T47D (cell line): ENCODE data around the gene HBEGF.

Source experiments
- DNase-seq, 2 experiments: peaks; one replicate each; pipeline versions ENCODE4 v3.0.0 to v3.0.0-alpha.2; 2011 to 2012; ENCODE audit warnings: low read depth in 1 of 2, low spot score in 1 of 2
- JUND ChIP-seq: IDR thresholded peaks from 2 replicates; pipeline ENCODE4 v1.6.1; 2012; ENCODE audit warnings: low read depth
- in situ Hi-C: cut with HindIII; loops from 2 replicates; pipeline ENCODE4 v1.10.0; 2016; ENCODE audit warnings: low sequenced_read_pairs, low pct_unique_long_range_greater_than_20kb

The HBEGF gene

DNA sequence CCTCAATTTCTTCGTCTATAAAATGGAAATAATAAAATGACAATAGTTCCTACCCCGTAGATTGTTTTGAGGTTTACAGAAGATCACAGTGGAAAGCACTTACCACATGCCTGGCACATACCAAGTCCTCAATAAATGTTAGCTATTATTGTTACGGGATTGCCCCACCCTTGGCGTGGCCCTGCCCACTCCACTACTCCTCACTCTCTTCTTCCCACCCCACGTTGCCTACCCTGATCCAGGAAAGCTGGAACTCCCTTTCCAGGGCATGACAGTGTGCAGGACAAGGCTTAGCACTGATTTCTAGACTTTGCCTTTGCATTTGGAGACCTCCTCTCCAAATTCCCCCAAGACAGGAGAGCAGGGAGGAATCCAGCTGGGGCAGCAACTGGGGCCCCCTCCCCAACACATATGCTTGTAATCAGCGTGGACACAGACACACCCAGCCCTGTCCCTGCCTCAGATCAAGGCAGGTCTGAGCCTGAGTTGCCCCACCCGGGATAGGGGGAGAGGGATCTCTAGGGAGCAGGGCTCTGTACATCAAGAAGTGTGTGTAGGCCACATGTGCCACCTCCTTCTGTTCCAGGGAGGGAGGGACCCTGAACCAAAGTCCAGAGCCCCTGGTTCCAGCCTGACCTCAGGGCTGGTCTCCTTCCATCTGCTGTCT is 20.3 kb upstream of the HBEGF start:
- TF ChIP-seq JUND: no peak
- in situ Hi-C loops: no loop called here

DNA sequence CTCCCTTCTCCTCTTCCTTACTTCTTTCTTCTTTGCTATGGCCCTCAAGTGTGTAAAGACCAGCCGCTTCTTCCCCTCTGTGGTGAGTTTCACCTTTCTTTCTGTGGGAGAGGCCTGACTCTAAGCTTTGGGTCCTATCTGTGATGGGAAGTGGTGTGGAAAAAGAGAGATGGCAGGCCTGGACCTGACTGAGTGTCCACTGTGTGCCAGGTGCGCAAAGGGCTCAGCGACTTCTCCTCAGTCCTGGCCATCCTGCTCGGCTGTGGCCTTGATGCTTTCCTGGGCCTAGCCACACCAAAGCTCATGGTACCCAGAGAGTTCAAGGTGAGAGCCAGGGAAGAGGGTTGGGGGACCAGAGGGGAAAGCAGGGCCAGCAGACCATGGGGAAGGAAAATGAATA is 19.5 kb upstream of the HBEGF start:
- in situ Hi-C loops: no loop called here
- TF ChIP-seq JUND: no peak
- no peak for DNase-seq

More for the DNA sequence above, 20.3 kb upstream of the HBEGF start:
- DNase-seq: no peak

DNA sequence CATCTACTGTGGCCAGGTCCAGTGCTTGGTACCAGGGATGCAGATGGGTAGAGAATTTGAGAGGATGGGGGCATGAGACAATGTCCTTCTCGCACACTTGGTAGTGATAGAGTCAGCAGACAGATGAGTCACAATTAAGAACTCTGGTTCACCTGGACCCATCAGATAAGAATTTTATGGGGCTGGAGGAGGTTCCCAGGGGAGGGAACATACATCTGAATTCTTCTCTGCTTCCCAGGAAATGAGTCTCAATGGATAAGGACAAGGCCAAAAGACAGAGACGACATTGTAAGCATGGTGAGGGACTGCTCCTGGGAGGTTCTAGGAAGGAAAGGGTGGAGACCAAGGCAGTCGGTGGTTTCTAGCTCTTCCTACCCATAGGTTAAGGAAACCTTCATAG is 18.9 kb upstream of the HBEGF start:
- DNase-seq: no peak
- no peak for TF ChIP-seq JUND
- in situ Hi-C loops: no loop called here

DNA sequence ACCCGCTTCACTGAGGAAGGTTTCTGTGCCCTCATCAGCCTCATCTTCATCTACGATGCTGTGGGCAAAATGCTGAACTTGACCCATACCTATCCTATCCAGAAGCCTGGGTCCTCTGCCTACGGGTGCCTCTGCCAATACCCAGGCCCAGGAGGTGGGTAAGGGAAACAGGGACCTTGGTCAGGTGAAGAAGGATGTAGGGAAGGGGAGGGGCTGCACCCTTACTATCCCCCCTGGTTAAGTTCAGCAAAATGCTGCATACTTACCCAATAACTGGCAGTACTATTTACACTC is 18.0 kb upstream of the HBEGF start:
- no peak for DNase-seq
- no peak for TF ChIP-seq JUND
- in situ Hi-C loops: no loop called here

DNA sequence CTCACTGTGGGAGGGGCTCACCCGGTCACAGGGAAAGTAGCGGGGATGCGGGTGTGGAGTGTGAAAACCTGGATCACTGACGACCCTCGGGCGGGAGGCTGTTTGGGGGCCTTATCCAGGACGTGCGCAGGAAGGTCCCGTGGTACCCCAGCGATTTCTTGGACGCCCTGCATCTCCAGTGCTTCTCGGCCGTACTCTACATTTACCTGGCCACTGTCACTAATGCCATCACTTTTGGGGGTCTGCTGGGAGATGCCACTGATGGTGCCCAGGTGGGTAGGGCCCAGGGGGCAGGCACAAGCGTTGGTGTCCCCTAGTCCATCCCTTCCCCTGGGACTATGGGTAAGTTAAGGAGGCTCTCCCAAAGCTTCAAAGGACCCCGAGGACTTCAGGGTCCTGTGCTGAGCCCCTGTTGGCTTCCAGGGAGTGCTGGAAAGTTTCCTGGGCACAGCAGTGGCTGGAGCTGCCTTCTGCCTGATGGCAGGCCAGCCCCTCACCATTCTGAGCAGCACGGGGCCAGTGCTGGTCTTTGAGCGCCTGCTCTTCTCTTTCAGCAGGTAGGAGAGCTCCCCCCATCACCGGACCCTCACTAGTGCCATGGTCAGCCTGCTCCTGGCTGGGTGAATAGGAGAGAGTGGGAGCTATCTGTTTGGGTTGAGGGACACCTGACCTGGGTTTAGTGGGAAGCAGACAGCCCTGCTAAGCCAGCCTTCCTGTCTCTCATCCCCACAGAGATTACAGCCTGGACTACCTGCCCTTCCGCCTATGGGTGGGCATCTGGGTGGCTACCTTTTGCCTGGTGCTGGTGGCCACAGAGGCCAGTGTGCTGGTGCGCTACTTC is 17.4 kb upstream of the HBEGF start:
- no peak for DNase-seq
- no peak for TF ChIP-seq JUND
- in situ Hi-C loops: no loop called here

DNA sequence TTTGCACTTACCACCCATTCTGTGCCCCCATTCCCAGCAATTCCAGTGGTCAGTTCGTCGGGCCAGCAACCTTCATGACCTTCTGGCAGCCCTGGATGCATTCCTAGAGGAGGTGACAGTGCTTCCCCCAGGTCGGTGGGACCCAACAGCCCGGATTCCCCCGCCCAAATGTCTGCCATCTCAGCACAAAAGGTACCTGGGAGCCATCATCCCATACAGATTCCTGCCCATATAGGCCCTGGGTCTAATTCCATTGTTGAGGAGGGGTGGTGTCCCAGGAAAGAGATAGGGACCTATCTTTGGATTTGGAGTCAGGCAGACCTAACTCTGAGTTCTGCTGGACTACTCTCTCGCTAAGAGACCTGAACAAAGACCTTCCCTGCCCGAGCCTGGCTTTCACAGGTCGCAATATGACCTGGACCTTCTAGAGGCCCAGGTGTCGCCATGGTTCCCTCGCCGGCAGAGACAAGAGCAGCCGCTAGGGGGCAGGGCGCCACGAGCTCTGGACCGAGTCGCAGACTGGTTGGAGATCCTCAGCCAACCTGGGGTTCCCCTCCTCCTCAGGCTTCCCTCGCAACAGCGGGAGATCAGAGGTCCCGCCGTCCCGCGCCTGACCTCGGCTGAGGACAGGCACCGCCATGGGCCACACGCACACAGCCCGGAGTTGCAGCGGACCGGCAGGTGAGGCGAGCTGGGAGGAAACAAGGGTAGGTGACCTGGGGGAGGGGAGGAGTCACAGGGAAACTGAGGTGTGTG is 16.6 kb upstream of the HBEGF start:
- TF ChIP-seq JUND: no peak
- in situ Hi-C loops: no loop called here
- DNase-seq: peak; percentile 87 to 90

DNA sequence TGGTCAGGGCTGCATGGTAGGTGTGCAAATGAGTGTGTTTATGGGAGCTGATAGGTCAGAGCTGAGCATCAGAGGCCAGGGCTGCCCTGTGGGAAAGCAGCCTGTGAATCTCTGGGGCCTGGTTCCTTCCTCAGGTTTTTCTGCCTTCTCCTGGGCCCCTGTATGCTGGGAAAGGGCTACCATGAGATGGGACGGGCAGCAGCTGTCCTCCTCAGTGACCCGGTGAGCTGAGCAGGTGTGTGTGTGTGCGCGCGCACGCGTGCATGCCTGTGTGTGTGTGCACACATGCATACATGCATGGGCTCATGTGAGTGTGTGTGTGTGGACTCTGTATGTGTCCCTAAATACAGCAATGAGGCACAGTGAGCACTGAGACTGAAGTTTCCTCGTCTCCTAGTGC is 15.9 kb upstream of the HBEGF start:
- no peak for DNase-seq
- TF ChIP-seq JUND: no peak
- in situ Hi-C loops: no loop called here

DNA sequence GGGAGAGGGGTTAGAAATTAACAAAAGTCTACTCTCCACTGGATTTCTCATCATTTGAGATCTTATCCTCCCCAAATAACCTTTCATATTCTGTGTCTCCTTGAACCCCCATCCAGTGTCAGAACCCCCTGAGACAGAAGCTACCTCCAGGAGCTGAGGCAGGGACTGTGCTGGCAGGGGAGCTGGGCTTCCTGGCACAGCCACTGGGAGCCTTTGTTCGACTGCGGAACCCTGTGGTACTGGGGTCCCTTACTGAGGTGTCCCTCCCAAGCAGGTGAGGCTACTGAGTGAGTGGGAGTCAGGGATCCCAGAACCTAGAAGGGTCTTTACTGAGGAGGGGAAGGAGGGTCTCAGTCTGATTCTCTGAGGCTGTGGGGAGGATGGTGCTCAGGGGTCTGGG is 15.5 kb upstream of the HBEGF start:
- no peak for DNase-seq
- in situ Hi-C loops: no loop called here
- TF ChIP-seq JUND: no peak

DNA sequence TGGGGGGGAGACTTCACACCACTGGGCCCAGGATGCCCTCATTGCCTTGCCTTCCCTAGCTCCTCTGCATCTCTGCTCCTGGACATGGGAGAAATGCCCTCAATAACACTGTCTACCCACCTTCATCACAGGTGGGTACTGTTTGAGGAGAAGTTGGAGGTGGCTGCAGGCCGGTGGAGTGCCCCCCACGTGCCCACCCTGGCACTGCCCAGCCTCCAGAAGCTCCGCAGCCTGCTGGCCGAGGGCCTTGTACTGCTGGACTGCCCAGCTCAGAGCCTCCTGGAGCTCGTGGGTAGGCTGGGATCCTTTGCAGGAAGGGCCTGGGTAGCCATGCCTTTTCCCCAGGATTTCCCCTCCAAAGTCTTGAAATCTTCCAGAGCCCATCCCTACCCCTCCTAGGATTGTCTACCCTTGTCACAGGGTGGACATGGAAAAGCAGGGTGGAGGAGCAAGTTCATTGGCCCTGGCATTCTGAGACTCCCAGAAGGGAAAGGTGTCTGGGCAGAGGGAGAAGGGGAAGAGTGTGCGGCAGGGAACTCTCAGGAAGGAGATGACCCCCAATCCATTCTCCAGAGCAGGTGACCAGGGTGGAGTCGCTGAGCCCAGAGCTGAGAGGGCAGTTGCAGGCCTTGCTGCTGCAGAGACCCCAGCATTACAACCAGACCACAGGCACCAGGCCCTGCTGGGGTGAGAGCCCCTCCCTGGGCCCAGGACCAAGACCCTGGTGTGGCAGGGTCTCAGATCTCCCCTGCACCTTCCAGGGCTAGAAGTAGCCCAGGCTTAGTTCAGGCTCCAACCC is 14.5 kb upstream of the HBEGF start:
- TF ChIP-seq JUND: no peak
- in situ Hi-C loops: no loop called here
- no peak for DNase-seq

DNA sequence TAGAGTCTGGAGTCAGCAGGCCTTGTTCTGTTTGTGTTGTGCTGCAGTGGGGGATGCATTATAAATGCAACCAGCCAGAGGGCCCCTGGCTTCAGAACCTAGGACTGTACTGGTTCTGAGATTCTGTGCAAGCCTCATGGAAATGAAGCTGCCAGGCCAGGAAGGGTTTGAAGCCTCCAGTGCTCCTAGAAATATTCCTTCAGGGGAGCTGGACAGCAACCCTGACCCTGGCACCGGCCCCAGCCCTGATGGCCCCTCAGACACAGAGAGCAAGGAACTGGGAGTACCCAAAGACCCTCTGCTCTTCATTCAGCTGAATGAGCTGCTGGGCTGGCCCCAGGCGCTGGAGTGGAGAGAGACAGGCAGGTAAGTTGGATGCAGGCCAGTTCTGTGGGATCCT is 13.7 kb upstream of the HBEGF start, which contains the start of gene SLC4A9:
SLC4A9 (plus strand) TSS at position 94 of the 400 bp plus-strand sequence; CDS start at position 137, 43 bp downstream.
- in situ Hi-C loops: no loop called here
- no peak for DNase-seq
- TF ChIP-seq JUND: no peak

DNA sequence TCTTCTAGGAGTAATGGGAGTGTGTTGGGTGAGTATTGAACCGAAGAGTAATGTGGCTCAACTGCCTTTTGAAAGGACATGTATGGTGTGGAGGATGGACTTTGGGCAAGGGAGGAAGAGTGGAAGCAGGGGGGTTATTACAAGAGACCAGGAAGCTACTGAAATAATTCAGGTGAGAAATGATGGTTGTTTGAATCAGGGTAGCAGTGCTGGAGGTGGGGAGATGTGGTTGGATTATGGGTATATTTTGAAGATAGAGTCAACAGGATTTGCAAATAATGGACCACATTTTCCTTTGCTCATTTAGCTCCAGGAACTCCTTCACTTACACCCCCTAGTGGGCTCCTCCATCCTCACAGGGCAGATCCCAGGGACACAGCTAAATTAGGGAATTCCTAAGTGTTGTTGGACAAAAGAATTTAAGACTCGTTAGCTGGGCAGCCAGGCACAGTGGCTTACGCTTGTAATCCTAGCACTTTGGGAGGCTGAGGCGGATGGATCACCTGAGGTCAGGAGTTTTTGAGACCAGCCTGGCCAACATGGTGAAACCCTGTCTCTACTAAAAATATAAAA is 12.4 kb upstream of the HBEGF start:
- peak in 1 of 2 experiments; percentile 69 for DNase-seq
- in situ Hi-C loops: no loop called here
- TF ChIP-seq JUND: no peak

DNA sequence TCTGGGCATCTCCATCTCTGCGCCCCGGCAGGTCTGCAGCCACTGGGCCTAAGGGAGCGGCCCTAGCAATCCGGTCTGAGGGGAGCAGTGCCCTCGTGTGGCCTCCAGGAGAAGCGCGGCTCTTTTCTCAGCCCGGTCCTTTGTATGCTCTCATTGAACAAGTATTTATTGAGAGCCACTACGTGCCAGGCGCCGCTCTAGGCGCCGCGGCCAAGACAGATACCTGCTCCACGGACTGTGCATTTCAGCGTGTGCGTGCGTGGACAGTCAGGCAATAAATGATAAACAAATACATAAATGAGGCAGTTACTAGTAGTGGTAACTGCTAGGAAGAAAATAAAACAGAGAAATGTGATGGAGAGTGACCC is 11.3 kb upstream of the HBEGF start:
- in situ Hi-C loops: no loop called here

More for the DNA sequence above, 11.3 kb upstream of the HBEGF start:
- TF ChIP-seq JUND: no peak
- peak; percentile 87 to 93 for DNase-seq
